AG09309 (cell line): Measurements from ENCODE around the gene PHF19.

Experiments
- DNase-seq: peaks from one replicate; pipeline ENCODE4 v3.0.0-alpha.2; 2010; ENCODE audit warnings: low read depth
- H3K4me3 ChIP-seq: 2 replicates; pipeline ENCODE4 v1.5.1; 2011; ENCODE audit warnings: mild to moderate bottlenecking, low read depth, low read length, moderate library complexity; ENCODE audit not compliant: control insufficient read depth
- TF ChIP-seq, protein P1 (sequence below): IDR thresholded peaks from 2 replicates; pipeline ENCODE4 v1.5.1; 2011; ENCODE audit warnings: mild to moderate bottlenecking, low read depth, low read length, inconsistent platforms; ENCODE audit not compliant: insufficient read depth, control insufficient read depth; ENCODE audit errors: missing control alignments

The PHF19 gene

GRCh38 chr9:120879446-120879845, 2.5 kb upstream of the PHF19 start:
- no peak for DNase-seq
- H3K4me3 ChIP-seq: no peak overlapping the region

GRCh38 chr9:120878188-120879130, 1.5 kb upstream of the PHF19 start:
- no peak for DNase-seq
- TF ChIP-seq, protein P1, sequence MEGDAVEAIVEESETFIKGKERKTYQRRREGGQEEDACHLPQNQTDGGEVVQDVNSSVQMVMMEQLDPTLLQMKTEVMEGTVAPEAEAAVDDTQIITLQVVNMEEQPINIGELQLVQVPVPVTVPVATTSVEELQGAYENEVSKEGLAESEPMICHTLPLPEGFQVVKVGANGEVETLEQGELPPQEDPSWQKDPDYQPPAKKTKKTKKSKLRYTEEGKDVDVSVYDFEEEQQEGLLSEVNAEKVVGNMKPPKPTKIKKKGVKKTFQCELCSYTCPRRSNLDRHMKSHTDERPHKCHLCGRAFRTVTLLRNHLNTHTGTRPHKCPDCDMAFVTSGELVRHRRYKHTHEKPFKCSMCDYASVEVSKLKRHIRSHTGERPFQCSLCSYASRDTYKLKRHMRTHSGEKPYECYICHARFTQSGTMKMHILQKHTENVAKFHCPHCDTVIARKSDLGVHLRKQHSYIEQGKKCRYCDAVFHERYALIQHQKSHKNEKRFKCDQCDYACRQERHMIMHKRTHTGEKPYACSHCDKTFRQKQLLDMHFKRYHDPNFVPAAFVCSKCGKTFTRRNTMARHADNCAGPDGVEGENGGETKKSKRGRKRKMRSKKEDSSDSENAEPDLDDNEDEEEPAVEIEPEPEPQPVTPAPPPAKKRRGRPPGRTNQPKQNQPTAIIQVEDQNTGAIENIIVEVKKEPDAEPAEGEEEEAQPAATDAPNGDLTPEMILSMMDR: no peak
- no peak overlapping the region for H3K4me3 ChIP-seq

More at GRCh38 chr9:120879446-120879845, 2.5 kb upstream of the PHF19 start:
- TF ChIP-seq, protein P1: no peak

DNA sequence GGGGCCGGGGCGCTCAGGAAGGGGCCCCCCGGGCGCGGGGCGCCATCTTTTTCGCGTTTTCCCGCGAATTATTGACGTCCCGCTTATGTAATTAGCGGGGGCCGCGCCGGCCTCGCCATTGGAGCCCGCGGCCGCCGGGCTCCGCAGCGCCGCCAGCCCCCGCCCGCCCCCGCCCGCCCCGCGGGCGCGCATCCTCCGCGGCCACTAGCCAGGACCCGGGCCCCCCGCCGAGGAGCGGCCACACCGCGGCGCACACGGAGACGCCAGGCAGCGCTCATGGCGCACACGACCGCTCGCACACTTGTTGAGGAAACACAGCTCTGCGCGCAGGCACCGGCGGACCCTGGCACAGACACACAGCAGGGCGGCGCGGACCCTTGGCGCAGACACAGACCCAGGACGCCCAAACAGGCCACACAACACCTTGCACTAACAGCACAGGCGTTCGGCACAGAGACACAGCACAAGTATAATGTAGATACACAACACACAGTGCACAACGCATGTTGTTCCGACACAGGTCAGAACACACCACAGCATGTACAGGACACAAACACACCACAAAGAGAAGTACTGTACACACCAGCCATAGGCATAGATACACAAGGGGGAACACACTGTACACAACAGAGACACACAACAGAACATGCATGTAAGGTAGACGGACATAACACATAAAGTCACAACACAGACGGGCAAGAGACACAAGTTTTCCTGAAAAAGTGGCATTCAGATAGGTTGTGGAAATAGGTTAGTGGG, 467 bp upstream of the PHF19 start:
- H3K4me3 ChIP-seq: peak overlapping the region; percentile 84
- TF ChIP-seq, protein P1: no peak
- DNase-seq: no peak

DNA sequence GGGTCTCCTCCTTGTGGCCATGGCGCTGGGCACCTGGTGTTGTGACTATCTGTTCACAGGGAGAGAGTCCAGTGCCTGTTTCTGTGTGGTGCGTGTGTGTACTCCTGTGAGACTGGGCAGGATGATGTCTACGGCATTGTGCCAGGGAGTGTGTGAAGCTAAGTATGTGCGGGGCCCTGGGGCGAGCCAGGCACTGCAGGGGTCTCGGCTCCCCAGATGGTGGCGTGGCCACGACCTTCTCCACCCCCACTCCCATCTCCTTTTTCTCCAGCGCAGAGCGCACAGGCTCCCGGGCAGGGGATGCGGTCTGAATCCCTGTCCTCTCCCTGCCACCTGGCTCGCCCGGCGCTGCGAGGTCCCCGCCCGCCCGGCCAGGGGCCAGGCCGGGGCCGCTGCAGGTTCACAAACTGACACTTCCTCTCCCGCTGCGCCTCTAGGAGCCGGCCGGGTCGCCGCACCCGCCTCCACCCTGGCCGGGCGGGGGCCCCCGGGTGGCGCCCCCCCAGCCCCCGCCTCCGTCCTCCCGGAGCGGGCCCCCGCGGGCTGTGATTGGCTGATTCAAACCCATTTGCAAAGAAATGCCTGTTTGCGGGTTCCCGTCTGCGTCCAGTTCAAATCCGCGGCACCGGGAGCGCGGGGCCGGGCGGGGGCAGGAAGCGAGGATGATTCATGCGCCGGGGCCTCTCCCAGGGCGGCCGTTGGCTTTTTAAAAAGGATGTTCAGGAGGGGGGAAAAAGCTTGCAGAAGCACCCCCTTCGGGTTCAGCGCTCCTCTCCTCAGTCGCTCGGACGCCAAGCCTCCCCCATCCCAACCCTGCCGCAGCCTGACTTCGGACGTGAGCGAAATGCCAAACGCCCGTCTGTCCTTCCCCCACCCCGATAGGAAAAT, 790 bp downstream of the PHF19 start:
- peak overlapping the region; percentile 84 for H3K4me3 ChIP-seq
- TF ChIP-seq, protein P1: no peak
- DNase-seq: no peak

DNA sequence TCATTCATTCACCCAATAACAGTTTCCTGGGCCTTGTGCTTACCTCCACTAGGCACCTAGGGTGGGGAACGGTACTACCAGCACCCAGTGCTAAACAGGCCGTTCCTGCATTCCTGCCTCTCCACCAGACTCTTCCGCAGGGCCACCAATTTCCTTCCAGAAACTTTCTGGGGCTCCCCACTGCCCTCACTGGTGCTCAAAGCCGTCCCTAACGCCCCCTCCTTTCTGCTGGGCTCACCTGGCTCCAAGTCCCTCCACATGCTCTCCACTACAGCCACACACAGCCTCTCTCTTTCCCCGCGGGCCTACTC, 1.4 kb downstream of the PHF19 start:
- peak overlapping the region; percentile 84 for H3K4me3 ChIP-seq
- TF ChIP-seq, protein P1: no peak
- no peak for DNase-seq

GRCh38 chr9:120875195-120875565, 1.8 kb downstream of the PHF19 start:
- no peak for DNase-seq
- TF ChIP-seq, protein P1: no peak
- no peak overlapping the region for H3K4me3 ChIP-seq
